Measurements from ENCODE around the gene ARHGAP26.

GRCh38 chr5:143064218-143064641 lies 294.1 kb downstream of the ARHGAP26 start:
- TF ChIP-seq CEBPB (IDR thresholded peaks at IDR 0.05; ENCODE audit: low read depth) (no peak), POLR2A (IDR thresholded peaks at IDR 0.05; ENCODE audit: borderline replicate concordance, extremely low read depth, insufficient read depth, insufficient read length) (no peak), SRF (IDR thresholded peaks at IDR 0.05; ENCODE audit: low read depth) (no peak), CTCF (IDR thresholded peaks at IDR 0.05 in 2 of 3, conservative IDR thresholded peaks at IDR 0.05 in 1 of 3; ENCODE audit: borderline replicate concordance in 1 of 3, insufficient read depth in 1 of 3, low read depth in 2 of 3, low read length in 2 of 3) (no peak), YY1 (IDR thresholded peaks at IDR 0.05; ENCODE audit: extremely low read depth, insufficient replicate concordance, low read depth, low read length) (no peak), MAX (IDR thresholded peaks at IDR 0.05) (no peak), ZFX (IDR thresholded peaks at IDR 0.05) (no peak), POLR2AphosphoS5 (IDR thresholded peaks at IDR 0.05; ENCODE audit: low read depth, low read length) (no peak), REST (IDR thresholded peaks at IDR 0.05; ENCODE audit: low read depth) (no peak), ZNF274 (IDR thresholded peaks at IDR 0.05; ENCODE audit: low read depth, low read length) (no peak), EGR1 (IDR thresholded peaks at IDR 0.05; ENCODE audit: low read depth) (no peak), JUND (IDR thresholded peaks at IDR 0.05) (no peak)
